ENCODE data around the gene RASAL2. TPM values are rescaled to one million over a fixed set of nuclear protein-coding genes. Genes with fewer than 3 reads are reported as not detected.
"Not testable (repeated sequence)": the region's sequence is repeated elsewhere in the genome, so short reads cannot be mapped to it uniquely, and the experiment has no call there.

The RASAL2 gene
- total RNA-seq, 1 experiment from 2014 or later: 22.2 TPM

GRCh38 chr1:178311164-178311563 is 217.3 kb downstream of the RASAL2 start:
- no peaks in the 10 kb centered on the region for H4K20me1 ChIP-seq (ENCODE audit: control insufficient read depth, insufficient read depth, insufficient read length)
- no peak overlapping the region for H3K4me2 ChIP-seq (ENCODE audit: insufficient read depth, insufficient read length, low read length)
- no peak overlapping the region for H2BK120ac ChIP-seq (ENCODE audit: low read depth, low read length, poor library complexity, severe bottlenecking)
- no CpG with 5 or more reads among the region's 1 CpG for WGBS (ENCODE audit: extremely low coverage, insufficient read length, low lambda C conversion rate)
- no peaks in the 10 kb centered on the region for H3K9me3 ChIP-seq (ENCODE audit: control insufficient read depth, low read depth, low read length)
- no peak overlapping the region for H3K27ac ChIP-seq (ENCODE audit: insufficient read length, low read depth, low read length)
- Mint-ChIP-seq H3K4me1 (peaks cover 9% of the 10 kb centered on the region in 2 experiments), H3K36me3 (ENCODE audit: insufficient read depth in 1 of 3, low read depth in 3 of 3) (no peaks in the 10 kb centered on the region), H3K27me3 (ENCODE audit: low read depth) (no peaks in the 10 kb centered on the region), H3K9me3 (no peaks in the 10 kb centered on the region), H3K27ac (peak overlapping the region in 2 of 3 experiments; percentile 9 to 89; a peak in 2 of 7 replicates), H3K4me3 (no peak overlapping the region)
- no peak overlapping the region for H3K4ac ChIP-seq (ENCODE audit: low read depth, low read length)
- DNase-seq: no peak
- no peaks in the 10 kb centered on the region for H3K27me3 ChIP-seq (ENCODE audit: insufficient read depth, low read length)
- H2BK20ac ChIP-seq (ENCODE audit: low read depth, low read length, poor library complexity, severe bottlenecking): no peak overlapping the region
- no peak overlapping the region for H2BK15ac ChIP-seq (ENCODE audit: low read depth, low read length)
- no peak overlapping the region for H2AK5ac ChIP-seq (ENCODE audit: insufficient read length, low read length)
- H4K8ac ChIP-seq (replicated peaks; ENCODE audit: insufficient read length, low read depth, low read length): no peak overlapping the region
- no peak overlapping the region for H2BK12ac ChIP-seq (ENCODE audit: insufficient read length, low read depth, low read length)
- no peak overlapping the region for H2AFZ ChIP-seq (ENCODE audit: low read length)
- H4K91ac ChIP-seq (ENCODE audit: insufficient read length, low read depth, low read length): no peak overlapping the region
- H3K18ac ChIP-seq (ENCODE audit: insufficient read length, low read depth, low read length): no peak overlapping the region
- H3K4me1 ChIP-seq (ENCODE audit: insufficient read depth, low read length): no peaks in the 10 kb centered on the region
- no peak overlapping the region for H3K14ac ChIP-seq (ENCODE audit: insufficient read depth, low read length)
- no peak overlapping the region for H3K9ac ChIP-seq (ENCODE audit: extremely low read depth, insufficient read length, low read length)
- H3T11ph ChIP-seq (ENCODE audit: low read length): no peak overlapping the region
- no peaks in the 10 kb centered on the region for H3K79me1 ChIP-seq (ENCODE audit: insufficient read depth, low read depth, low read length, poor library complexity, severe bottlenecking)
- no peaks in the 10 kb centered on the region for H3K23me2 ChIP-seq (ENCODE audit: insufficient read length, low read depth, low read length, poor library complexity, severe bottlenecking)
- H3K79me2 ChIP-seq (ENCODE audit: insufficient read depth, low read length): peaks cover 3% of the 10 kb centered on the region
- H3K23ac ChIP-seq (ENCODE audit: insufficient read length, low read depth, low read length): no peak overlapping the region
- no peak overlapping the region for H3K56ac ChIP-seq (ENCODE audit: insufficient read length, low read depth, low read length)
- H2BK5ac ChIP-seq (ENCODE audit: insufficient read length, low read length): no peak overlapping the region
- no peak overlapping the region for H4K5ac ChIP-seq (ENCODE audit: insufficient read length, low read depth, low read length)
- TF ChIP-seq, protein P1, sequence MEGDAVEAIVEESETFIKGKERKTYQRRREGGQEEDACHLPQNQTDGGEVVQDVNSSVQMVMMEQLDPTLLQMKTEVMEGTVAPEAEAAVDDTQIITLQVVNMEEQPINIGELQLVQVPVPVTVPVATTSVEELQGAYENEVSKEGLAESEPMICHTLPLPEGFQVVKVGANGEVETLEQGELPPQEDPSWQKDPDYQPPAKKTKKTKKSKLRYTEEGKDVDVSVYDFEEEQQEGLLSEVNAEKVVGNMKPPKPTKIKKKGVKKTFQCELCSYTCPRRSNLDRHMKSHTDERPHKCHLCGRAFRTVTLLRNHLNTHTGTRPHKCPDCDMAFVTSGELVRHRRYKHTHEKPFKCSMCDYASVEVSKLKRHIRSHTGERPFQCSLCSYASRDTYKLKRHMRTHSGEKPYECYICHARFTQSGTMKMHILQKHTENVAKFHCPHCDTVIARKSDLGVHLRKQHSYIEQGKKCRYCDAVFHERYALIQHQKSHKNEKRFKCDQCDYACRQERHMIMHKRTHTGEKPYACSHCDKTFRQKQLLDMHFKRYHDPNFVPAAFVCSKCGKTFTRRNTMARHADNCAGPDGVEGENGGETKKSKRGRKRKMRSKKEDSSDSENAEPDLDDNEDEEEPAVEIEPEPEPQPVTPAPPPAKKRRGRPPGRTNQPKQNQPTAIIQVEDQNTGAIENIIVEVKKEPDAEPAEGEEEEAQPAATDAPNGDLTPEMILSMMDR (conservative IDR thresholded peaks at IDR 0.05): no peak

DNA sequence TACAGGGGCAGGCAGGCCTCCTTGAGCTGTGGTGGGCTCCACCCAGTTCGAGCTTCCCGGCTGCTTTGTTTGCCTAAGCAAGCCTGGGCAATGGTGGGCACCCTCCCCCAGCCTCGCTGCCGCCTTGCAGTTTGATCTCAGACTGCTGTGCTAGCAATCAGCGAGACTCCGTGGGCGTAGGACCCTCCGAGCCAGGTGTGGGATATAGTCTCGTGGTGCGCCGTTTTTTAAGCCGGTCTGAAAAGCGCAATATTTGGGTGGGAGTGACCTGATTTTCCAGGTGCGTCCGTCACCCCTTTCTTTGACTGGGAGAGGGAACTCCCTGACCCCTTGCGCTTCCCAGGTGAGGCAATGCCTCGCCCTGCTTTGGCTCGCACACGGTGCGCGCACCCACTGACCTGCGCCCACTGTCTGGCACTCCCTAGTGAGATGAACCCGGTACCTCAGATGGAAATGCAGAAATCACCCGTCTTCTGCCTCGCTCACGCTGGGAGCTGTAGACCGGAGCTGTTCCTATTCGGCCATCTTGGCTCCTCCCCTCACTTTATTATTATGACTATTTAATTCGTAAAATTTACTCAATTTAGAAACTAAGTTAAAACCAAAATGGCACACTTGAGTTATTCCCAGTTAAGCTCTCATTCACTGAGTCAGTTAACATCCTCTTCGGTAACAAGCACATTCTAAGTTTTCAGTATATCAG is 226.5 kb downstream of the RASAL2 start:
- not testable (repeated sequence) for H3K27me3 Mint-ChIP-seq (ENCODE audit: low read depth); H3K9ac ChIP-seq (ENCODE audit: extremely low read depth, insufficient read length, low read length); H3T11ph ChIP-seq (ENCODE audit: low read length); H3K9me3 Mint-ChIP-seq; H3K27me3 ChIP-seq (ENCODE audit: insufficient read depth, low read length); H3K36me3 Mint-ChIP-seq (ENCODE audit: insufficient read depth in 1 of 3, low read depth in 3 of 3); H3K18ac ChIP-seq (ENCODE audit: insufficient read length, low read depth, low read length); H3K14ac ChIP-seq (ENCODE audit: insufficient read depth, low read length); H2BK15ac ChIP-seq (ENCODE audit: low read depth, low read length); DNase-seq; H3K79me2 ChIP-seq (ENCODE audit: insufficient read depth, low read length); H3K23ac ChIP-seq (ENCODE audit: insufficient read length, low read depth, low read length); H2BK120ac ChIP-seq (ENCODE audit: low read depth, low read length, poor library complexity, severe bottlenecking); H4K8ac ChIP-seq (replicated peaks; ENCODE audit: insufficient read length, low read depth, low read length); H2BK20ac ChIP-seq (ENCODE audit: low read depth, low read length, poor library complexity, severe bottlenecking); H4K5ac ChIP-seq (ENCODE audit: insufficient read length, low read depth, low read length); H4K91ac ChIP-seq (ENCODE audit: insufficient read length, low read depth, low read length); H2BK5ac ChIP-seq (ENCODE audit: insufficient read length, low read length); H3K23me2 ChIP-seq (ENCODE audit: insufficient read length, low read depth, low read length, poor library complexity, severe bottlenecking); H4K20me1 ChIP-seq (ENCODE audit: control insufficient read depth, insufficient read depth, insufficient read length); H3K9me3 ChIP-seq (ENCODE audit: control insufficient read depth, low read depth, low read length); H3K56ac ChIP-seq (ENCODE audit: insufficient read length, low read depth, low read length); H3K79me1 ChIP-seq (ENCODE audit: insufficient read depth, low read depth, low read length, poor library complexity, severe bottlenecking); H2AFZ ChIP-seq (ENCODE audit: low read length); H2AK5ac ChIP-seq (ENCODE audit: insufficient read length, low read length); H3K4me1 ChIP-seq (ENCODE audit: insufficient read depth, low read length); H3K27ac ChIP-seq (ENCODE audit: insufficient read length, low read depth, low read length); H2BK12ac ChIP-seq (ENCODE audit: insufficient read length, low read depth, low read length); H3K4ac ChIP-seq (ENCODE audit: low read depth, low read length)
- peak overlapping the region; percentile 92 to 99 (median 98) for H3K27ac Mint-ChIP-seq
- peak overlapping the region; percentile 33 for H3K4me2 ChIP-seq (ENCODE audit: insufficient read depth, insufficient read length, low read length)
- peaks cover 2 to 11% of the 10 kb centered on the region in 2 experiments for H3K4me1 Mint-ChIP-seq
- H3K4me3 Mint-ChIP-seq: peak overlapping the region; percentile 89 to 93
- WGBS (ENCODE audit: extremely low coverage, insufficient read length, low lambda C conversion rate): no CpG with 5 or more reads among the region's 30 CpGs
